IPS DF 4.7 (cell line): Measurements from ENCODE around the gene PLA2G5.

Experiments
- DNase-seq: peaks from one replicate; pipeline ENCODE4 v3.0.0-alpha.2; 2013; ENCODE audit warnings: low spot score; ENCODE audit errors: extremely low read depth

Gene PLA2G5

GRCh38 chr1:20063861-20064292 is 6.1 kb upstream of the PLA2G5 start:
- DNase-seq = no peak

GRCh38 chr1:20068722-20069121 is 1.3 kb upstream of the PLA2G5 start:
- DNase-seq = no peak

DNA sequence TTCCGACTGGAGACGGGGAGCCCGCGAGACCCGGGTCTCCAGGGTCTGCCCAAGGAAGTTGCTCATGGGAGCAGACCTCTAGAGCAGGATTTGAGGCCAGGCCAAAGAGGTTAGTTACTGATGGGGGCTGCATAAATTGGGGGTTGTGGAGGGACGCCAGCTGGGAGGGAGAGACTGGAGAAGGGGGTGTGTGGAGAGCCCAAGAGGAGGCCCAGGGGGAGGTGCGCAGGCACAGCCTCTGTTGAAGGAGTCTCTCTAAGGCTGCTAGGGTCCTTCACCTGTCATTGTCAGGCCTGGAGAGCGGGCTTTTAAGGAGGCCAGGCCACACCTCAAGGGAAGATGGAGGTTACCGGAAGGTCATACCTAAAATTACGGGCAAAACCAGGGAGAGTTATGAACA is 363 bp downstream of the PLA2G5 start:
- DNase-seq = no peak

- DNase-seq = no peak
These were observed 1.4 kb downstream of the PLA2G5 start for GRCh38 chr1:20071416-20071815.

DNA sequence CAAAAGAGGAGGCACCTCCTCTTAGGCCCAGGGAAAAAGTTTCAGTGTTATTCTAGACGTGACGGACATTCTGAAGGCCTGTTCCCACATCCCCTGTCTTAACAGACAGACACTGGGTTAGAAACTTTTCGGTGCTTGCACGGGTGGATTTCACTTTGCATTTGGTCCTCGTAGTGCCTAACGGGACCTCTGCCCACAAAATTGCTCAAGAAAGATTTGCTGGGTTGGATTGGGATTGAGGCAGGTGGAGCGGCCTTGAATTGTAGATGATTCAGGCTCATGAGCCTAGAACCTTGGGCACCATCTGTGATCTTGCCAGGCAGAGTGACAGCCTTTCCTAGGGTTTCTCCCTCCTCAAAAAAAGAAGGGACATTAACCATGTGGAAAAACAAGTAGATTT is 2.8 kb downstream of the PLA2G5 start:
- no peak for DNase-seq

DNA sequence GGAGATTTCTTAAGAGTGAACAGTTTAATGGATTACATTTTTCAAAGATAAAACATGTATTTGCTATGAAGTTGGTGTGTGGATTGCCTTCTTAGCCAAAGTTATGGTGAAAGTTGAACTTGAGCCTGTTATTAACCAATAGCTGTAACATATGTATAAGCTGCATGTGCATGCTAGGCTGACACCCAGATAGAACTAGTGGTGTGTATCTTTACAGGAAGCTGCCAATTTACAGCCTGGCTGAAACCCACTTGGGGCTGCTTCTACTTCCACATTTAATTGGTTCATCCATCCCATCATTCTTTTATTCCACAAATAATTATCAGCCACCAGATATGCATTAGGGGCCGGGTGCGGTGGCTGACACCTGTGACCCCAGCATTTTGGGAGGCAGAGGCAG is 3.3 kb downstream of the PLA2G5 start:
- no peak for DNase-seq

- no peak for DNase-seq
These were observed 4.2 kb downstream of the PLA2G5 start for GRCh38 chr1:20074055-20074724.

GRCh38 chr1:20074725-20075171 is 4.8 kb downstream of the PLA2G5 start:
- DNase-seq = no peak

- DNase-seq = no peak
These were observed 5.4 kb downstream of the PLA2G5 start for GRCh38 chr1:20075345-20075744.

- DNase-seq = no peak
These were observed 6.2 kb downstream of the PLA2G5 start for GRCh38 chr1:20076223-20076622.

DNA sequence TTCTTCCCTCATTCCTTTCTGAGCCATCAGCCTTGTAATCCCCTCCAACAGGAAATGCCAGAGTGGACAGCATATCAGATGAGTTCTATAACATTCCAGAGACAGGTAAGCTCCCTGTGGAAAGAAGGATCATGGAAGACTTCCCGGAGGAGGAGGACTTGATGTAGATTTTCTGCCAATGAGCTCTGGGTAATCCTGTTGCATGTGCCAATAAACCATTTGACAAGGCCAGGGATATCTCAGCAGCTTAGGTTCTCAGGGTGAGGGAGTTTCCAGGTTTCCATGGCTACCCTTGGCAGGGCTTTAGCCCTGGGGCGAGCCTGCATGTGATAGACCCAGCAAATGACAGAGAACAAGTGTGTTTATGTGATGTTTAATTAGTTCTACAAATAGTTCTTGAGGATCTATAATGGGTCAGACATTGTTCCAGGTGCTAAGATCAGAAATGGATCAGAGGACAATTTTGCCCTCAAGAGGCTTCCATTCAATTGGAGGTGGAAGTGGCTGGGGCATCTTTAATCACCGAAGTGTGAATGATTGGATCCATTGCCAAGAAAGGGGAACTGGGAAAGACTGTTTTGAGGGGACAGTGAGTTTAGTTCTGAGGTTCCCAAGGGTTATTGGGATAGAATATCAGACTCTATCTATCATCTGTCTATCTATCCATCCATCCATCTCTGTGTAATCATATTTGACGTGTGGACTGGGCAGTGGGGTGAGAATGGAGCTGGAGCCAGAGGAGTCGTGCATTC is 6.9 kb downstream of the PLA2G5 start:
- no peak for DNase-seq

GRCh38 chr1:20078171-20078651 is 8.2 kb downstream of the PLA2G5 start:
- DNase-seq = no peak

- no peak for DNase-seq
These were observed 8.7 kb downstream of the PLA2G5 start for GRCh38 chr1:20078711-20079110.

- DNase-seq = no peak
These were observed 9.8 kb downstream of the PLA2G5 start for GRCh38 chr1:20079661-20080305.

DNA sequence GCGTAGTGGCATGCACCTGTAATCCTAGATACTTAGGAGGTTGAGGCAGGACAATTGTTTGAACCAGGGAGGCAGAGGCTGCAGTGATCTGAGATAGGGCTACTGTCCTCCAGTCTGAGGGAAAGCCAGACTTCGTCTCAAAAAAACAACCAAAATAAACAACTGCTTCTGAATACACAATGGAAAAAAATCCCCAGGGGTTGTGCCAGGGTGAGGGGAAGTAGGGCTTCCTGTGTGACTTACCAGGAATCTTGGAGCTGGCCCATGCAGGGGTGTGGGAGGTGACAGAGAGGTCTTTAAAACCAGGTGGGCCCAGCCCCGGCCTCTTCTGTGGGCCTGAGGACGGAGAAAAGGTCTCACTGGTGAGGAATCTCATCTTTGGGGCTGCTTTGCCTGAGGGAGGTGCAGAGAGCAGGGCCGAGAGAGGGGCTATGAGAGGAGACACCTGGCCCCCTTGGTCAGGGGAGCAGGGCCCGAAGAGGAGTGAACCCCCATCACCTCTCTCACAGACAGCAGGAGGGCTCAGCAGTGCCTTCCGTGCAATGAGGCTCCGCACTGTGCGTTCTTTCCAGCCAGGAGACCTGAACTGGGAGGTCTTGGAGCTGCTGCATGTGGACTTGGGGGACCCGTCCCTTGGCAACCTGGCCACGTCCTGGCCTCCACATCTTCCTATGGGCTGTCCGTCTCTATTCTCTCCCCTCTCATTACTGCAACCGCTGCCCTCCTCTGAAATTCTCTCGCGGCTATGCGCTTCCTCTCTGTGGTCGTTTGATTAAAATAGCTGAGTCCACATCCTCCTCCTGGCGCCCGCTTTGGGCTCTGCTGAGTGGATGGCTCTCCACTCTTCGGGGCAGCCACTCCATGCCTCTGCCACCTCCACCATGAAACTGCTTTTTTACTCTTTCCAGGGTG is 10.7 kb downstream of the PLA2G5 start:
- DNase-seq = no peak

GRCh38 chr1:20081353-20081810 is 11.4 kb downstream of the PLA2G5 start:
- no peak for DNase-seq

- no peak for DNase-seq
These were observed 12.8 kb downstream of the PLA2G5 start for GRCh38 chr1:20082772-20083171.

DNA sequence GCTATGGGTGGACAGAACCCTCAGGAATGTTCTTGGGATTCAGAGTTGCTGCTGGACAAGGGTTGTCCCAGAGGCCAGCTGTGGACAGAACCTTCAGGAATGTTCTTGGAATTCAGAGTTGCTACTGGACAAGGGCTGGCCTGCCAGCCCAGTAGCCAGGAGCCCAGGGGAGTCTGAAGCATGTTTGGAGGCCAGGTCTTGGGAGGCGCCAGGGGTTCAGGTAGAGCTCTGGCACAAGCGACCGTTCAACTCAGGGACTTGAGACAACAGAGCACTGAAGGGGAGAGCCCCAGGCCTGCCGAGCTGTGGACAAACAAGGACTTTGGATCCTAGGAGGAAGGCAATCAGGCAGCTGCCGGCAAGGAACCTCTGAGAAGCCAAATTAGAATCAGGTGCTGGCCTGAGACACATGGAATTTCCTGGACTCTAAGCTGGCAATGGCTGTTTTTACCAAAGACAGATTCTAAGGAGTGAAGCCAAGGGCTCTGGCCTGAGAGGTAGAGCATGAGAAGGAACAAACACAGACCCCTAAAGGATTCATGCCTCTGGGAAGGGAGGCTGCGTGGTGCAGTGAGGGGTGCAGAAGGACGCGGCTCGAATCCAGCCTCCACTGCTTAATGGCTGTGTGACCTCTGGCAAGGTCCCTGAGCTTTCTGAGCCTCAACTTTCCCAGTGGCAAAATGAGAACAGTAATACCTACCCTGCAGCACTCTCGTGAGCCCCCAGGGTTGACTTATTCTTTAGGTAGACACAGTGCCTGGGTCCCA is 13.4 kb downstream of the PLA2G5 start:
- no peak for DNase-seq

- no peak for DNase-seq
These were observed 16.8 kb downstream of the PLA2G5 start for GRCh38 chr1:20086800-20087199.

- DNase-seq = no peak
These were observed 17.7 kb downstream of the PLA2G5 start for GRCh38 chr1:20087668-20088067.
